Loucy (cell line): Measurements from ENCODE around the gene RAD51B.

Experiments used
- H2AFZ ChIP-seq: fragments of 200-600 bp; sonication (generic); 2 replicates; pipeline ENCODE4 v1.6.0; 2016; ENCODE audit warnings: antibody characterized with exemption, mild to moderate bottlenecking, low read length, moderate library complexity
- H3F3A ChIP-seq: fragments of 200-600 bp; 2 replicates; pipeline ENCODE4 v1.6.0; 2016; ENCODE audit warnings: antibody characterized with exemption, low read depth, mild to moderate bottlenecking
- H3K27me3 ChIP-seq: fragments of 200-600 bp; sonication (generic); 2 replicates; pipeline ENCODE4 v1.6.1; 2014; ENCODE audit warnings: low read length, mild to moderate bottlenecking; ENCODE audit not compliant: insufficient read depth, poor library complexity, severe bottlenecking
- H3K36me3 ChIP-seq: fragments of 200-600 bp; sonication (generic); 2 replicates; pipeline ENCODE4 v1.6.1; 2016; ENCODE audit warnings: low read length; ENCODE audit not compliant: insufficient read depth
- H3K4me1 ChIP-seq: fragments of 200-600 bp; sonication (generic); 2 replicates; pipeline ENCODE4 v1.5.1; 2014; ENCODE audit warnings: low read length, mild to moderate bottlenecking; ENCODE audit not compliant: insufficient read depth, poor library complexity, severe bottlenecking
- H3K4me2 ChIP-seq: fragments of 200-600 bp; sonication (generic); 2 replicates; pipeline ENCODE4 v1.6.0; 2014; ENCODE audit warnings: antibody characterized with exemption, low read length, low read depth, mild to moderate bottlenecking; ENCODE audit not compliant: poor library complexity, severe bottlenecking
- H3K4me3 ChIP-seq: fragments of 200-600 bp; sonication (generic); 2 replicates; pipeline ENCODE4 v1.5.1; 2014; ENCODE audit warnings: low read length, mild to moderate bottlenecking, mixed read lengths; ENCODE audit not compliant: poor library complexity, severe bottlenecking
- H3K79me2 ChIP-seq: fragments of 200-600 bp; sonication (generic); 2 replicates; pipeline ENCODE4 v1.6.1; 2014; ENCODE audit warnings: low read length; ENCODE audit not compliant: insufficient read depth
- H3K9ac ChIP-seq: fragments of 200-600 bp; sonication (generic); 2 replicates; pipeline ENCODE4 v1.6.0; 2014; ENCODE audit warnings: mild to moderate bottlenecking, low read depth, low read length, moderate library complexity; ENCODE audit not compliant: poor library complexity, severe bottlenecking
- H3K9me2 ChIP-seq: fragments of 200-600 bp; sonication (generic); replicated peaks from 2 replicates; pipeline ENCODE4 v1.6.1; 2016; ENCODE audit warnings: low read depth, low read length, mixed read lengths
- H3K9me3 ChIP-seq: fragments of 200-600 bp; sonication (generic); 2 replicates; pipeline ENCODE4 v1.6.1; 2014; ENCODE audit warnings: mild to moderate bottlenecking, antibody characterized with exemption, low read length, low read depth; ENCODE audit not compliant: insufficient read depth
- H4K20me1 ChIP-seq: fragments of 200-600 bp; sonication (generic); 2 replicates; pipeline ENCODE4 v1.6.0; 2014; ENCODE audit warnings: antibody characterized with exemption, low read length, mild to moderate bottlenecking; ENCODE audit not compliant: insufficient read depth, poor library complexity, severe bottlenecking
- CTCF ChIP-seq: fragments of 200-600 bp; sonication (generic); conservative IDR thresholded peaks from 2 replicates; pipeline ENCODE4 v1.5.1; 2014; ENCODE audit warnings: mild to moderate bottlenecking, antibody characterized with exemption, low read length
- EZH2phosphoT487 ChIP-seq: fragments of 200-600 bp; IDR thresholded peaks from 2 replicates; pipeline ENCODE4 v1.6.1; 2018; ENCODE audit warnings: antibody characterized with exemption, mild to moderate bottlenecking, moderate library complexity, borderline replicate concordance

RAD51B gene

GRCh38 chr14:67970923-67971322 is 151.3 kb downstream of the RAD51B start:
- Histone ChIP-seq H3K36me3 (no peaks in the 10 kb centered on the region; the same call in 1 of the 2 replicates), H3K79me2 (no peaks in the 10 kb centered on the region), H3K4me3 (no peak overlapping the region), H4K20me1 (no peaks in the 10 kb centered on the region), H2AFZ (no peak overlapping the region), H3K27me3 (no peaks in the 10 kb centered on the region), H3F3A (no peaks in the 10 kb centered on the region), H3K9ac (no peak overlapping the region), H3K4me2 (no peak overlapping the region), H3K9me2 (no peaks in the 10 kb centered on the region), H3K9me3 (peaks cover 8% of the 10 kb centered on the region; the same call in 1 of the 2 replicates), H3K4me1 (peaks cover 18% of the 10 kb centered on the region)
- TF ChIP-seq CTCF = no peak
- no peak for TF ChIP-seq EZH2phosphoT487

GRCh38 chr14:67971627-67972625 is 152.3 kb downstream of the RAD51B start:
- Histone ChIP-seq H3K4me2 (no peak overlapping the region), H3K36me3 (no peaks in the 10 kb centered on the region; the same call in 1 of the 2 replicates), H3K4me3 (no peak overlapping the region), H3K79me2 (no peaks in the 10 kb centered on the region), H3K9ac (no peak overlapping the region), H3F3A (no peaks in the 10 kb centered on the region), H3K9me3 (peaks cover 8% of the 10 kb centered on the region; the same call in 1 of the 2 replicates), H3K4me1 (peaks cover 19% of the 10 kb centered on the region), H3K27me3 (no peaks in the 10 kb centered on the region), H2AFZ (no peak overlapping the region), H3K9me2 (no peaks in the 10 kb centered on the region), H4K20me1 (no peaks in the 10 kb centered on the region)
- TF ChIP-seq EZH2phosphoT487 (no peak), CTCF (no peak)

GRCh38 chr14:67973436-67973835 is 153.9 kb downstream of the RAD51B start:
- TF ChIP-seq EZH2phosphoT487 (no peak), CTCF (no peak)
- no peaks in the 10 kb centered on the region for H3K79me2 ChIP-seq
- H3K4me1 ChIP-seq = peaks cover 31% of the 10 kb centered on the region
- peaks cover 4% of the 10 kb centered on the region; the same call in 1 of the 2 replicates for H3K9me3 ChIP-seq
- no peaks in the 10 kb centered on the region for H3K9me2 ChIP-seq
- H3K4me2 ChIP-seq = no peak overlapping the region
- H3K27me3 ChIP-seq = no peaks in the 10 kb centered on the region
- H3K4me3 ChIP-seq = no peak overlapping the region
- H2AFZ ChIP-seq = no peak overlapping the region
- H3F3A ChIP-seq = no peaks in the 10 kb centered on the region
- no peaks in the 10 kb centered on the region for H4K20me1 ChIP-seq
- H3K36me3 ChIP-seq = no peaks in the 10 kb centered on the region
- H3K9ac ChIP-seq = no peak overlapping the region
